ENCODE data around the gene TC2N. TPM values are rescaled to one million over a fixed set of nuclear protein-coding genes. Genes with fewer than 3 reads are reported as not detected.

TC2N gene
- total and polyA plus RNA-seq, 2 experiments from 2014 or later = 10.0 to 35.0 TPM

- TF ChIP-seq NANOG (IDR thresholded peaks at IDR 0.05; ENCODE audit: borderline replicate concordance) (no peak), EZH2phosphoT487 (IDR thresholded peaks at IDR 0.05; ENCODE audit: unreplicated experiment) (no peak), STAT1 (IDR thresholded peaks at IDR 0.05; ENCODE audit: unreplicated experiment) (no peak), JUNB (IDR thresholded peaks at IDR 0.05; ENCODE audit: unreplicated experiment) (no peak), REST (IDR thresholded peaks at IDR 0.05; ENCODE audit: unreplicated experiment) (no peak), EZH2 (IDR thresholded peaks at IDR 0.05; ENCODE audit: low read depth, unreplicated experiment) (no peak), ZNF114 (CRISPR knock-in tag; IDR thresholded peaks at IDR 0.05) (no peak), ZNF462 (CRISPR knock-in tag; IDR thresholded peaks at IDR 0.05) (no peak), ZNF331 (CRISPR knock-in tag; IDR thresholded peaks at IDR 0.05; ENCODE audit: low read depth) (no peak)
- no peaks in the 10 kb centered on the region for H3K9me2 ChIP-seq (ENCODE audit: insufficient read depth)
- no peaks in the 10 kb centered on the region for H3K4me1 ChIP-seq (ENCODE audit: insufficient read depth)
- H3K4me1 Mint-ChIP-seq = no peaks in the 10 kb centered on the region
- H3K36me3 ChIP-seq (ENCODE audit: insufficient read depth) = no peaks in the 10 kb centered on the region
- H4K20me1 ChIP-seq (replicated peaks; ENCODE audit: insufficient read depth) = no peaks in the 10 kb centered on the region
- no peak overlapping the region for H3K4me3 Mint-ChIP-seq
- H3K27ac Mint-ChIP-seq = no peak overlapping the region
- no peaks in the 10 kb centered on the region for H3K27me3 ChIP-seq (ENCODE audit: insufficient read depth)
- H3K36me3 Mint-ChIP-seq (ENCODE audit: low read depth) = no peaks in the 10 kb centered on the region
- no peak overlapping the region for H3K4me2 ChIP-seq
- no peak overlapping the region for H2AFZ ChIP-seq
- DNase-seq (ENCODE audit: low spot score) (no peak), ATAC-seq (no peak)
- H3K9me3 Mint-ChIP-seq = no peaks in the 10 kb centered on the region
- H3K27me3 Mint-ChIP-seq (ENCODE audit: insufficient read depth, low read depth, poor library complexity) = no peaks in the 10 kb centered on the region
- no peaks in the 10 kb centered on the region for H3K79me2 ChIP-seq (replicated peaks; ENCODE audit: insufficient read depth)
- no peak overlapping the region for H3K4me3 ChIP-seq
- no peak overlapping the region for H3K27ac ChIP-seq (ENCODE audit: low read depth)
- no peaks in the 10 kb centered on the region for H3F3A ChIP-seq (replicated peaks; ENCODE audit: low read depth)
Measured at GRCh38 chr14:91882776-91883175, 15.4 kb upstream of the TC2N start.

Measured in GM23338 (cell line).